Mesenchymal stem cell (in vitro differentiated cells and primary cell): ENCODE results near the gene WLS.
"Not testable (repeated sequence)": the region's sequence is repeated elsewhere in the genome, so short reads cannot be mapped to it uniquely, and the experiment has no call there.

ENCODE experiments used
- DNase-seq: peaks from one replicate; pipeline ENCODE4 v3.0.0-alpha.2; 2013
- H2AFZ ChIP-seq: one replicate; pipeline ENCODE4 v1.6.1; 2013; ENCODE audit warnings: low read depth, mild to moderate bottlenecking, control low read depth, inconsistent platforms, low read length, moderate library complexity
- H2AK5ac ChIP-seq: 2 replicates; pipeline ENCODE4 v1.6.1; 2013; ENCODE audit warnings: low read length, moderate library complexity, mild to moderate bottlenecking, inconsistent platforms; ENCODE audit not compliant: severe bottlenecking
- H2BK120ac ChIP-seq: one replicate; pipeline ENCODE4 v1.6.1; 2013; ENCODE audit warnings: low read depth, mild to moderate bottlenecking, inconsistent platforms, low read length, moderate library complexity
- H2BK12ac ChIP-seq, 2 experiments: one replicate each; pipeline ENCODE4 v1.6.1; 2013; ENCODE audit warnings: inconsistent platforms in 2 of 2, low read length in 2 of 2, mild to moderate bottlenecking in 2 of 2, moderate library complexity in 2 of 2, control low read depth in 1 of 2
- H2BK15ac ChIP-seq: one replicate; pipeline ENCODE4 v1.6.1; 2013; ENCODE audit warnings: mild to moderate bottlenecking, low read depth, inconsistent platforms; ENCODE audit not compliant: poor library complexity, severe bottlenecking
- H2BK5ac ChIP-seq: 2 replicates; pipeline ENCODE4 v1.6.1; 2013; ENCODE audit warnings: low read depth, mild to moderate bottlenecking, low read length, control low read depth, inconsistent platforms; ENCODE audit not compliant: poor library complexity, severe bottlenecking
- H3K14ac ChIP-seq, 2 experiments: one replicate each; pipeline ENCODE4 v1.6.1; 2013; ENCODE audit warnings: inconsistent platforms in 2 of 2, low read length in 2 of 2, control low read depth in 1 of 2, mild to moderate bottlenecking in 1 of 2, moderate library complexity in 1 of 2
- H3K18ac ChIP-seq, 2 experiments: one replicate each; pipeline ENCODE4 v1.6.1; 2013; ENCODE audit warnings: inconsistent platforms in 2 of 2, low read length in 2 of 2, control low read depth in 1 of 2, low read depth in 1 of 2, mild to moderate bottlenecking in 1 of 2
- H3K23ac ChIP-seq, 2 experiments: one replicate each; pipeline ENCODE4 v1.6.1; 2013; ENCODE audit warnings: inconsistent platforms in 2 of 2, low read length in 2 of 2, mild to moderate bottlenecking in 2 of 2, moderate library complexity in 2 of 2, control low read depth in 1 of 2
- H3K27ac ChIP-seq: 2 replicates; pipeline ENCODE4 v1.5.1; 2013; ENCODE audit warnings: mild to moderate bottlenecking, moderate library complexity, low read length, control low read depth, inconsistent platforms; ENCODE audit not compliant: poor library complexity, severe bottlenecking
- H3K27me3 ChIP-seq, 2 experiments: 2 replicates each; pipeline versions ENCODE4 v1.6.1 to v1.7.0; 2013; ENCODE audit warnings: low read length in 2 of 2, mild to moderate bottlenecking in 2 of 2, moderate library complexity in 2 of 2, control low read depth in 1 of 2, inconsistent platforms in 1 of 2; ENCODE audit not compliant: control insufficient read depth in 1 of 2, insufficient read depth in 1 of 2
- H3K36me3 ChIP-seq, 2 experiments: 2 replicates each; pipeline versions ENCODE4 v1.6.1 to v1.7.0; 2013; ENCODE audit warnings: low read length in 2 of 2, control low read depth in 1 of 2, inconsistent platforms in 1 of 2, low read depth in 1 of 2, mild to moderate bottlenecking in 1 of 2; ENCODE audit not compliant: insufficient read depth in 2 of 2, control insufficient read depth in 1 of 2
- H3K4ac ChIP-seq, 2 experiments: one replicate each; pipeline ENCODE4 v1.6.1; 2013; ENCODE audit warnings: inconsistent platforms in 2 of 2, low read length in 2 of 2, mild to moderate bottlenecking in 2 of 2, moderate library complexity in 2 of 2, control low read depth in 1 of 2, low read depth in 1 of 2
- H3K4me1 ChIP-seq: 2 replicates; pipeline ENCODE4 v1.6.1; 2013; ENCODE audit warnings: low read depth, low read length, control low read depth; ENCODE audit not compliant: control insufficient read depth, insufficient read depth
- H3K4me2 ChIP-seq: 2 replicates; pipeline ENCODE4 v1.6.1; 2013; ENCODE audit warnings: low read length, mild to moderate bottlenecking, inconsistent platforms; ENCODE audit not compliant: poor library complexity, severe bottlenecking
- H3K4me3 ChIP-seq, 2 experiments: 2 replicates each; pipeline versions ENCODE4 v1.5.1 to v1.7.0; 2013; ENCODE audit warnings: low read length in 2 of 2, mild to moderate bottlenecking in 2 of 2, control low read depth in 1 of 2, low read depth in 1 of 2; ENCODE audit not compliant: insufficient read depth in 1 of 2
- H3K79me1 ChIP-seq: replicated peaks from 2 replicates; pipeline ENCODE4 v1.6.1; 2013; ENCODE audit warnings: mild to moderate bottlenecking, control low read depth, low read length, inconsistent platforms; ENCODE audit not compliant: poor library complexity, severe bottlenecking
- H3K9ac ChIP-seq: 2 replicates; pipeline ENCODE4 v1.7.0; 2013; ENCODE audit warnings: mild to moderate bottlenecking, low read length, moderate library complexity
- H3K9me3 ChIP-seq: 2 replicates; pipeline ENCODE4 v1.7.0; 2013; ENCODE audit warnings: mild to moderate bottlenecking, low read length; ENCODE audit not compliant: control insufficient read depth
- H4K8ac ChIP-seq: one replicate; pipeline ENCODE4 v1.6.1; 2013; ENCODE audit warnings: inconsistent platforms, mild to moderate bottlenecking, low read length, moderate library complexity
- H4K91ac ChIP-seq: one replicate; pipeline ENCODE4 v1.6.1; 2013; ENCODE audit warnings: mild to moderate bottlenecking, low read length, inconsistent platforms
- WGBS: methylation state at CpG from one replicate; pipeline ENCODE4 v1.1.7; 2013; ENCODE audit warnings: mixed read lengths; 5-methylcytosine and 5-hydroxymethylcytosine counted together

Gene WLS

DNA sequence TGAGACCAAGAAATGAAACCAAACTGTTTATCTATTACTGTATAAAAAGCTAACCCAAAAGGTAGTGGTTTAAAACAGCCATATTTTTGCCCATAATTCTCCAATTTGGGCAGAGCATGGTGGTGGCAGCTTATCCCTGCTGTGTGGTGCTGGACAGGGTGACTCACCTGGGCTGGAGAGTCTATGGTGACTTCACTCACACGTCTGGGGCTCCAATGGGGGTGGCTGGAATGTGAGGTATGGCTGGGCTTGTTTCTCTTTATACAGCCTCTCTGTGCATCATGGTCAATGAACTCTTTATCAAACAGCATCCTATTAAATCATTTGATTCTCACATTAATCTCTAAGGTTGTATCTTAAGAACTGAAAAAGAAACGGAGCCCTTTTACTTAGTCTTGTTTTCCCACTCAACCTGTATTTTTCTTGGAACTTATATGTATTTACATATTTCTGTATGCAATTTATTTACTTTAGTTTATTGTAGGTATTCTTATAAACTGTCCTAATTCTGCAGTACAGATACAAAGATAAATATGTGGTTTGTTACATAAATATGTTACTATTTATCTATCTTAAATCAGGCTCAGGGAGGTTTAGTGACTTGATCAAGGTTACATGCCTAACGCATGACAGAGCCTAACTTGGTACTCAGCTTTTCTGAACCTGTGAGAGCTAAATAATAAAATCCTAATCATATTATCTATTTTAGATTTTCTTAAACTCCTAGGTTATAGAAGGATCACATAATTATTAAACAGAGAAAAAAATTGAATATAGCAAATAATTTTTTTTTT is 37.5 kb upstream of the WLS start:
- H3K23ac ChIP-seq = no peak overlapping the region
- no peak overlapping the region for H3K14ac ChIP-seq
- H3K36me3 ChIP-seq = no peaks in the 10 kb centered on the region
- no peak overlapping the region for H2BK12ac ChIP-seq
- no CpG with 5 or more reads among the region's 3 CpGs for WGBS
- H2AFZ ChIP-seq = no peak overlapping the region
- H3K9ac ChIP-seq = no peak overlapping the region
- no peaks in the 10 kb centered on the region for H3K9me3 ChIP-seq
- no peak overlapping the region for H2AK5ac ChIP-seq
- no peak overlapping the region for H2BK15ac ChIP-seq
- no peak overlapping the region for H2BK5ac ChIP-seq
- H3K18ac ChIP-seq = no peak overlapping the region
- no peak overlapping the region for H4K8ac ChIP-seq
- H4K91ac ChIP-seq = no peak overlapping the region
- no peak overlapping the region for H3K27ac ChIP-seq
- no peaks in the 10 kb centered on the region for H3K79me1 ChIP-seq
- H3K4me3 ChIP-seq = no peak overlapping the region
- peak overlapping the region; percentile 46 for H3K4me2 ChIP-seq
- peak overlapping the region; percentile 58 for H2BK120ac ChIP-seq
- DNase-seq = peak; percentile 28
- H3K4ac ChIP-seq = peak overlapping the region in 1 of 2 experiments; percentile 60
- no peaks in the 10 kb centered on the region for H3K27me3 ChIP-seq
- H3K4me1 ChIP-seq = peaks cover 2% of the 10 kb centered on the region

- Histone ChIP-seq H2BK120ac (no peak overlapping the region), H2AK5ac (no peak overlapping the region), H3K18ac (no peak overlapping the region), H3K4me1 (peaks cover 2% of the 10 kb centered on the region), H2BK12ac (no peak overlapping the region), H3K36me3 (no peaks in the 10 kb centered on the region), H2BK5ac (no peak overlapping the region), H3K27ac (no peak overlapping the region), H3K9ac (no peak overlapping the region), H3K4ac (no peak overlapping the region), H4K8ac (no peak overlapping the region), H3K79me1 (no peaks in the 10 kb centered on the region), H4K91ac (no peak overlapping the region), H3K14ac (no peak overlapping the region), H3K27me3 (no peaks in the 10 kb centered on the region), H3K9me3 (no peaks in the 10 kb centered on the region), H2BK15ac (no peak overlapping the region), H3K4me3 (no peak overlapping the region), H3K23ac (no peak overlapping the region), H2AFZ (no peak overlapping the region), H3K4me2 (no peak overlapping the region)
- DNase-seq = no peak
- 83% methylated on average over 2 of the region's 4 CpGs for WGBS
Measured at GRCh38 chr1:68268896-68269483, 36.7 kb upstream of the WLS start.

GRCh38 chr1:68256824-68257223 is 24.5 kb upstream of the WLS start:
- H2AFZ ChIP-seq, H3K4me1 ChIP-seq, H3K9ac ChIP-seq, H3K14ac ChIP-seq, H3K27ac ChIP-seq, H3K23ac ChIP-seq, H3K4ac ChIP-seq, H3K4me2 ChIP-seq, H2BK15ac ChIP-seq, H4K91ac ChIP-seq, H4K8ac ChIP-seq, H3K79me1 ChIP-seq, H3K9me3 ChIP-seq, H2BK5ac ChIP-seq, H3K36me3 ChIP-seq, H2BK120ac ChIP-seq, H3K27me3 ChIP-seq, H3K18ac ChIP-seq, H2BK12ac ChIP-seq, H2AK5ac ChIP-seq, DNase-seq, H3K4me3 ChIP-seq: not testable (repeated sequence)
- 94% methylated on average over 5 of the region's 5 CpGs for WGBS

GRCh38 chr1:68255301-68255700 is 23.0 kb upstream of the WLS start:
- Histone ChIP-seq H3K9ac (no peak overlapping the region), H3K4me1 (no peaks in the 10 kb centered on the region), H2BK5ac (no peak overlapping the region), H3K23ac (no peak overlapping the region), H2AK5ac (no peak overlapping the region), H4K91ac (no peak overlapping the region), H3K9me3 (no peaks in the 10 kb centered on the region), H3K4ac (no peak overlapping the region), H3K27me3 (no peaks in the 10 kb centered on the region), H2BK15ac (no peak overlapping the region), H3K4me2 (no peak overlapping the region), H2AFZ (no peak overlapping the region), H3K18ac (no peak overlapping the region), H3K36me3 (no peaks in the 10 kb centered on the region), H3K4me3 (no peak overlapping the region), H3K79me1 (no peaks in the 10 kb centered on the region), H2BK12ac (no peak overlapping the region), H3K27ac (no peak overlapping the region), H2BK120ac (no peak overlapping the region), H4K8ac (no peak overlapping the region), H3K14ac (no peak overlapping the region)
- no peak for DNase-seq
- WGBS = no CpG with 5 or more reads among the region's 3 CpGs
